GM12891 (cell line): ENCODE measurements around the gene PITPNM1.

Experiments used
- POLR2A ChIP-seq: IDR thresholded peaks from 2 replicates; pipeline ENCODE4 v1.6.1; 2011; ENCODE audit warnings: low read depth, low read length, control low read depth
- POLR2AphosphoS5 ChIP-seq: IDR thresholded peaks from 2 replicates; pipeline ENCODE4 v1.6.1; 2011; ENCODE audit warnings: low read depth, low read length, control low read depth
- SPI1 ChIP-seq: IDR thresholded peaks from 2 replicates; pipeline ENCODE4 v1.6.1; 2011; ENCODE audit warnings: low read depth, low read length, control low read depth
- TAF1 ChIP-seq: IDR thresholded peaks from 2 replicates; pipeline ENCODE4 v1.6.1; 2011; ENCODE audit warnings: low read depth, low read length, control low read depth

DNA sequence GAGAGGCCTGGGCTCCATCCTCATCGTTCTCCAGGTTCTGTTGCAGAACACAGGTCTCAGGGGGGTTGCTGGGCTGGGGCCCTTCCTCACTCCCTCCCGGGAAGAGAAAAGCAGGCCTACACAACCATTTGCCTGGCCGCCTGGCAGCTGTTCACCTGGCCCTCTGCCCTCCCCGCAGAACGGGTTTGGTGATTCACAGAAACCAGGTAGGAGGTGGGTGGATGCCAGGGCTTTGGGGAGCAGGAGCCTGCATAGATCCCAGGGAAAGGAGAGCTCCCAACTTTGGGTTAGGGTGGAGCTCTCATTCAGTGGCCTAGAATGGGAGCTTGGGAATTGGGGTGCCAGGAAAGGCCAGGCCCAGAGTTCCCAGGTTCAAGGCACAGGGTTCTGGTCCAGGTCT, 37.1 kb downstream of the PITPNM1 start:
- TF ChIP-seq TAF1 (no peak), POLR2AphosphoS5 (no peak), POLR2A (no peak), SPI1 (no peak)
